HepG2 (cell line): Measurements from ENCODE around the gene SCAMP3. TPM values are rescaled to one million over a fixed set of nuclear protein-coding genes. Genes with fewer than 3 reads are reported as not detected.

Source experiments
- CBX5 ChIP-seq: sonication (generic); formaldehyde crosslinking; IDR thresholded peaks from 2 replicates; pipeline ENCODE4 v1.4.0; 2020; ENCODE audit warnings: missing genetic modification reagents, borderline replicate concordance
- CREB1 ChIP-seq, 2 experiments: fragments of 450-650 bp in 1 of 2; IDR thresholded peaks; 2 replicates each; pipeline ENCODE4 v1.6.1; 2016 to 2017; ENCODE audit warnings: control low read depth in 1 of 2, mild to moderate bottlenecking in 1 of 2, missing compliant biosample characterization in 1 of 2, missing genetic modification characterization in 1 of 2
- EP300 ChIP-seq, 3 experiments: sonication (generic) in 1 of 3; formaldehyde crosslinking in 1 of 3; IDR thresholded peaks; 2 replicates each; pipeline versions ENCODE4 v1.5.1 to v1.6.1; 2011 to 2020; ENCODE audit warnings: low read depth in 2 of 3, low read length in 2 of 3, borderline replicate concordance in 1 of 3, improper control_type of control experiment in 1 of 3, mild to moderate bottlenecking in 1 of 3, missing genetic modification reagents in 1 of 3, moderate library complexity in 1 of 3
- FOSL2 ChIP-seq: sonication (generic); formaldehyde crosslinking; IDR thresholded peaks from 2 replicates; pipeline ENCODE4 v1.4.0; 2020; ENCODE audit warnings: missing genetic modification reagents
- GATAD1 ChIP-seq: IDR thresholded peaks from 2 replicates; pipeline ENCODE4 v1.6.1; 2016; ENCODE audit warnings: missing genetic modification reagents, missing compliant biosample characterization
- JDP2 ChIP-seq: sonication (generic); formaldehyde crosslinking; IDR thresholded peaks from 2 replicates; pipeline ENCODE4 v1.8.1; 2022; ENCODE audit warnings: missing genetic modification reagents, borderline replicate concordance
- MXI1 ChIP-seq: IDR thresholded peaks from 3 replicates; pipeline ENCODE4 v1.6.1; 2012; ENCODE audit warnings: low read depth, low read length, inconsistent platforms, borderline replicate concordance
- NAIF1 ChIP-seq: sonication (generic); formaldehyde crosslinking; IDR thresholded peaks from 2 replicates; pipeline ENCODE4 v1.5.0; 2020; ENCODE audit warnings: mild to moderate bottlenecking, missing genetic modification reagents, borderline replicate concordance
- RFXAP ChIP-seq: sonication (generic); formaldehyde crosslinking; IDR thresholded peaks from 2 replicates; pipeline ENCODE4 v1.4.0; 2020; ENCODE audit warnings: missing genetic modification reagents, borderline replicate concordance
- SIX4 ChIP-seq: sonication (generic); formaldehyde crosslinking; IDR thresholded peaks from 2 replicates; pipeline ENCODE4 v1.4.0; 2020; ENCODE audit warnings: missing genetic modification reagents
- YEATS2 ChIP-seq: sonication (generic); formaldehyde crosslinking; IDR thresholded peaks from 2 replicates; pipeline ENCODE4 v1.4.0; 2020; ENCODE audit warnings: missing genetic modification reagents, borderline replicate concordance
- YY1 ChIP-seq: IDR thresholded peaks from 2 replicates; pipeline ENCODE4 v1.6.1; 2011; ENCODE audit warnings: low read length, low read depth, moderate library complexity, mild to moderate bottlenecking; ENCODE audit not compliant: insufficient read depth, insufficient replicate concordance
- ZFP62 ChIP-seq: sonication (generic); formaldehyde crosslinking; IDR thresholded peaks from 2 replicates; pipeline ENCODE4 v1.4.0; 2020; ENCODE audit warnings: missing genetic modification reagents
- polyA plus RNA-seq, 8 experiments: library from polyadenylated mRNA; depleted of rRNA in 3 of 8; stranded (reverse) in 7 of 8; unstranded in 1 of 8; fragments of >200 nt; fragmentation: Illumina TruSeq in 4 of 8; extraction: Trizol in 4 of 8; gene quantifications; 2 replicates each; pipeline versions ENCODE4 v1.2.1 to v1.2.3, GENCODE V29; 2011 to 2016; ENCODE audit warnings: low read depth in 4 of 8, missing spikeins in 1 of 8, mixed read lengths in 1 of 8; ENCODE audit not compliant: insufficient read depth in 1 of 8
- total RNA-seq, 5 experiments: library from RNA; depleted of rRNA; stranded (reverse); fragments of >200 nt; fragmentation: Illumina TruSeq; extraction: Trizol; gene quantifications; 2 replicates each; pipeline ENCODE4 v1.2.3, GENCODE V29; 2016; ENCODE audit warnings: low read depth in 1 of 5
- TF ChIP-seq, protein P1 (sequence below): sonication (generic); formaldehyde crosslinking; IDR thresholded peaks from 2 replicates; pipeline ENCODE4 v1.4.0; 2020; ENCODE audit warnings: missing genetic modification reagents
- TF ChIP-seq, protein P2 (sequence below): sonication (generic); formaldehyde crosslinking; IDR thresholded peaks from 2 replicates; pipeline ENCODE4 v1.5.0; 2020; ENCODE audit warnings: mild to moderate bottlenecking, missing genetic modification reagents, borderline replicate concordance
- TF ChIP-seq, protein P3 (sequence below): IDR thresholded peaks from 2 replicates; pipeline ENCODE4 v1.6.1; 2018; ENCODE audit warnings: missing genetic modification reagents

Gene SCAMP3
- total and polyA plus RNA-seq, 2 of the 13 experiments (the other 11 are each of a cell fraction or from before 2014, with no cell fraction given): 46.8 to 83.3 TPM

DNA sequence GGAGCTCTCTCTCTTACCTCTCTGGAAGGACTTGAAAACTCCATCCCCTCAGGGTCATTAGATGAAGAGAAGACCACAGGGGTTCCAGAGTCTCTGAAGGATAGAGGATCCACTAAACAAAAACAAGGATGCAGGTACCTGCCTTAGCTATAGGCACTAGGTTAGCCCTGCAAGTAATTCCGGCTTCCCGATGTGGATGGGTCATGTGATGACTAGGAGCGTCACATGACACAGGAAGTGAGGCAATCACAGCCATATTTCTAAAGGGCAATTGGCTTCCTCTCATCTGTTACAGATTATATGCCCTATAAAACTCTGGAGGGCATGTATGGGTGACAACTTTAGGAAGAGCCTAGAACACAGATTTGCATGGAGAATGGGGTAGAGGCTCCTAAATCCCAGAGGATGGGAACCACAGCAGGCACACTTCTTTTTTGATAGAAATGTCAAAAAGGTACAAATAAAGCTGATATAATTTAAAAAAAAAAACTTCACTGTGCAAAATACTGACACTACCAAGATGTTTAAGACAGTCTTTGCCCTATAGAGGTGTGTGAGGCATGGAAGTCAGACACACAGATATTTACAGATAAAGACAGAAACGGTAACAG is 21.0 kb downstream of the SCAMP3 start (continued):
- TF ChIP-seq, protein P1, sequence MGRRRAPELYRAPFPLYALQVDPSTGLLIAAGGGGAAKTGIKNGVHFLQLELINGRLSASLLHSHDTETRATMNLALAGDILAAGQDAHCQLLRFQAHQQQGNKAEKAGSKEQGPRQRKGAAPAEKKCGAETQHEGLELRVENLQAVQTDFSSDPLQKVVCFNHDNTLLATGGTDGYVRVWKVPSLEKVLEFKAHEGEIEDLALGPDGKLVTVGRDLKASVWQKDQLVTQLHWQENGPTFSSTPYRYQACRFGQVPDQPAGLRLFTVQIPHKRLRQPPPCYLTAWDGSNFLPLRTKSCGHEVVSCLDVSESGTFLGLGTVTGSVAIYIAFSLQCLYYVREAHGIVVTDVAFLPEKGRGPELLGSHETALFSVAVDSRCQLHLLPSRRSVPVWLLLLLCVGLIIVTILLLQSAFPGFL (CRISPR knock-in tag): no peak
- peak; percentile 94 for TF ChIP-seq YY1
- TF ChIP-seq FOSL2 (CRISPR knock-in tag): peak; percentile 54; the same call in 1 of the 2 replicates
- TF ChIP-seq GATAD1 (CRISPR knock-in tag): peak; percentile 97
- TF ChIP-seq MXI1: peak; percentile 23; the same call in 1 of the 3 replicates
- TF ChIP-seq, protein P2, sequence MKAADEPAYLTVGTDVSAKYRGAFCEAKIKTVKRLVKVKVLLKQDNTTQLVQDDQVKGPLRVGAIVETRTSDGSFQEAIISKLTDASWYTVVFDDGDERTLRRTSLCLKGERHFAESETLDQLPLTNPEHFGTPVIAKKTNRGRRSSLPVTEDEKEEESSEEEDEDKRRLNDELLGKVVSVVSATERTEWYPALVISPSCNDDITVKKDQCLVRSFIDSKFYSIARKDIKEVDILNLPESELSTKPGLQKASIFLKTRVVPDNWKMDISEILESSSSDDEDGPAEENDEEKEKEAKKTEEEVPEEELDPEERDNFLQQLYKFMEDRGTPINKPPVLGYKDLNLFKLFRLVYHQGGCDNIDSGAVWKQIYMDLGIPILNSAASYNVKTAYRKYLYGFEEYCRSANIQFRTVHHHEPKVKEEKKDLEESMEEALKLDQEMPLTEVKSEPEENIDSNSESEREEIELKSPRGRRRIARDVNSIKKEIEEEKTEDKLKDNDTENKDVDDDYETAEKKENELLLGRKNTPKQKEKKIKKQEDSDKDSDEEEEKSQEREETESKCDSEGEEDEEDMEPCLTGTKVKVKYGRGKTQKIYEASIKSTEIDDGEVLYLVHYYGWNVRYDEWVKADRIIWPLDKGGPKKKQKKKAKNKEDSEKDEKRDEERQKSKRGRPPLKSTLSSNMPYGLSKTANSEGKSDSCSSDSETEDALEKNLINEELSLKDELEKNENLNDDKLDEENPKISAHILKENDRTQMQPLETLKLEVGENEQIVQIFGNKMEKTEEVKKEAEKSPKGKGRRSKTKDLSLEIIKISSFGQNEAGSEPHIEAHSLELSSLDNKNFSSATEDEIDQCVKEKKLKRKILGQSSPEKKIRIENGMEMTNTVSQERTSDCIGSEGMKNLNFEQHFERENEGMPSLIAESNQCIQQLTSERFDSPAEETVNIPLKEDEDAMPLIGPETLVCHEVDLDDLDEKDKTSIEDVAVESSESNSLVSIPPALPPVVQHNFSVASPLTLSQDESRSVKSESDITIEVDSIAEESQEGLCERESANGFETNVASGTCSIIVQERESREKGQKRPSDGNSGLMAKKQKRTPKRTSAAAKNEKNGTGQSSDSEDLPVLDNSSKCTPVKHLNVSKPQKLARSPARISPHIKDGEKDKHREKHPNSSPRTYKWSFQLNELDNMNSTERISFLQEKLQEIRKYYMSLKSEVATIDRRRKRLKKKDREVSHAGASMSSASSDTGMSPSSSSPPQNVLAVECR: peak; percentile 92
- peak; percentile 98 for TF ChIP-seq YEATS2 (CRISPR knock-in tag)
- no peak for TF ChIP-seq ZFP62
- peak in 1 of 2 experiments; percentile 19; a peak in 1 of 4 replicates for TF ChIP-seq EP300 (IDR thresholded peaks at IDR 0.05; ENCODE audit: low read depth in 2 of 2, low read length in 2 of 2)
- no peak for TF ChIP-seq EP300 (CRISPR knock-in tag; IDR thresholded peaks at IDR 0.05; ENCODE audit: borderline replicate concordance)
- no peak for TF ChIP-seq NAIF1
- TF ChIP-seq RFXAP (CRISPR knock-in tag): peak; percentile 24
- TF ChIP-seq CREB1 (IDR thresholded peaks at IDR 0.05): peak; percentile 73
- peak; percentile 77 for TF ChIP-seq CREB1 (CRISPR knock-in tag; IDR thresholded peaks at IDR 0.05)
- TF ChIP-seq, protein P3, sequence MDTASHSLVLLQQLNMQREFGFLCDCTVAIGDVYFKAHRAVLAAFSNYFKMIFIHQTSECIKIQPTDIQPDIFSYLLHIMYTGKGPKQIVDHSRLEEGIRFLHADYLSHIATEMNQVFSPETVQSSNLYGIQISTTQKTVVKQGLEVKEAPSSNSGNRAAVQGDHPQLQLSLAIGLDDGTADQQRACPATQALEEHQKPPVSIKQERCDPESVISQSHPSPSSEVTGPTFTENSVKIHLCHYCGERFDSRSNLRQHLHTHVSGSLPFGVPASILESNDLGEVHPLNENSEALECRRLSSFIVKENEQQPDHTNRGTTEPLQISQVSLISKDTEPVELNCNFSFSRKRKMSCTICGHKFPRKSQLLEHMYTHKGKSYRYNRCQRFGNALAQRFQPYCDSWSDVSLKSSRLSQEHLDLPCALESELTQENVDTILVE (CRISPR knock-in tag): peak; percentile 34; the same call in 1 of the 2 replicates
- no peak for TF ChIP-seq SIX4 (CRISPR knock-in tag)
- TF ChIP-seq CBX5 (CRISPR knock-in tag): 0 out of 2 replicates have a peak, but pooled peaks have one; percentile 49
- TF ChIP-seq JDP2 (CRISPR knock-in tag): no peak
